GM21515 (cell line): ENCODE measurements around the gene FANCF.

Experiments used
- ATAC-seq: cut with Tn5 transposase; IDR thresholded peaks from one replicate; pipeline ENCODE4 v1.9.1; 2021; ENCODE audit not compliant: unreplicated experiment

The FANCF gene

DNA sequence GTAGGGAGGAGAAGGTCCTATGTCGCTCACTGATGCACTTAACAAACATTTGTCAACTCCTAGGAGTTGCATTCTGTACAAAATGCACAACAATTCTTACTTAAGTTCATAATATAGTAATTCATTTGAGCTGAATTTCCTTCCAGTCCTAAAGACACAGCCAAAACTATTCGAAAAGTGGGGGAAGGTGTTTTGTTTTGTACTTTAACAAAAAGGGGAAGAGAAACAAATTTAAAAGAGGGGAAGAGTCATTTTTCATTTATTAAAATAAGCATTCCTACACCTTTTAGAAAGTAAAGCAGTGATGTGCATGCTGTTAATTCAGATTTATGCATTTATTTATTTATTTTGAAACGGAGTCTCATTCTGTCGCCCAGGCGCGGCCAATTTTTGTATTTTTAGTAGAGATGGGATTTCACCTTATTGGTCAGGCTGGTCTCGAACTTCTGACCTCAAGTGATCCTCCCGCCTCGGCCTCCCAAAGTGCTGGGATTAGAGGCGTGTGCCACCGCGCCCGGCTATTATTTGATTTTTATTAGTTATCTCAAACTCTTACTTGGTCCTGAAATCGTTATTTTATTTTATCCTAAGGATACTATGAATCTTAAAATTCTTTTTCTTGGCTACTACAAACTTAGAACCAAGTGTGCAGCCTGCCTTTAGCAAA is 1.1 kb upstream of the FANCF start:
- ATAC-seq: no peak

DNA sequence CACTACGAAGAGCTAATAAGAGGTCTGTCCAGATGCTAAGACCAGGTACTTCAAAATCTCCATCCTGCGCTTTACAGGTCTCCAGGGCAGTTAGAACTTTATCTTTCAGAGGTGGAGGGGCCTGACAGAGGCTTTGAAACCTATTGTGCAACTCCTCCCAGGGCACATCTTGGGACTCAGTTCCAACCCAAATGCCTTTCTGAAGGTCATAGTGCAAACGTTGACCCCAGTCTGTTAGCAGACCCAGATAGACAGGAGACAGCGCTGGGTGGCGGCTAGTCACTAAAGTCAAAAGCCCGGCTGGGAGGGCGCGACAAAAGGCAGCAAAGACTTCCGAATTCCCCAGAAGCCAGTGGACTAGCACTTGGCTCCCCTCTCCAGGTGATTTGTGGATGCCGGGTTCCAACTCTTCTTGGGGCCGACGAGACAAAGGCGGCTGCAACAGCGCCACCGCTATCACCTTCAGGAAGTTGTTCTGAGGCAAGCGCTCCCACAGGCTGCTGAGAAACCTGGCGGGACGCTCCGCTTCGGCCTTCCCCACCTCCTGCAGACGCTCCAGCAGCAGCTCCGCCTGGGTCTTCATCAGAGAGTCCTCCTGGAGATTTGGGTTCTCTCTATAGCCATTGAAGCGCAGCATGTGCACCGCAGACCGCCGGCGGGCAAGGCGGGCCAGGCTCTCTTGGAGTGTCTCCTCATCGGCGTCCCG is 728 bp downstream of the FANCF start:
- ATAC-seq: peak; percentile 59

DNA sequence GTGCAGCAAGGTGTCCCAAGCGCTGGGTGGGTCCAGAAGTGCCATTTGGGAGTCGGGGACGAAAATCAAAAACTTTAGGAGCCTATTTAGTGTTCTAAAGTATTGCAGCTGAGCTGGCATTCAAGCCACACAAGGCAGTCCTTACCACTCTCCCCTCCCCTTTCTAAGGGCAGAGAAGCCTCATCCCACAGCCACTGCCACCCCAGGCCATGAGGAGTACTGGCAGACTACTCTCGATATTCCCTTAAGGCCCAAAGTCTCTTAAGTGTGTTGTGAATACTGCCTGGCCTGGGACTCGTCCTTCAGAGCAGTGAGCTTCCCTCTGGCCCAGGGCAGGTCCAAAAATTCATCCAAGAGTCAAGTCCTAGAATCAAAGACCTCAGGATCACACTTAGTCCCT is 7.8 kb downstream of the FANCF start:
- no peak for ATAC-seq

DNA sequence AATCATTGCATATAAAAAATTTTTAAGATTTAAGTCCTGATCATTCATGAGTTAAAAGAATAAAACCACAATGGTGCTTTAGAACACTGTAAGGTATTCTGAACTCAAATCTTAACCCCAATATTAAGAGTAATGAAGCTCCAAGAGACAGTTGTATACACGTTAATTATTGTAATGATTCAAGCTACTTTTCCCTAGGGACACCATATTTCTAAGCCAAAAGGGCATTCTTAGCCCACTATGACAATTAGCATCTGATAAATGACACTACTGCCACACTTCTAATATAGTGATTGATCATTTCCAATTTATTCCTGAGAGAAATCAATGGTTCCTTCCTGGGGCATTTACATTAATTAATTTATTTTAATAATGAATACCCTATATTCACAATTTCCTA is 21.7 kb downstream of the FANCF start:
- no peak for ATAC-seq

DNA sequence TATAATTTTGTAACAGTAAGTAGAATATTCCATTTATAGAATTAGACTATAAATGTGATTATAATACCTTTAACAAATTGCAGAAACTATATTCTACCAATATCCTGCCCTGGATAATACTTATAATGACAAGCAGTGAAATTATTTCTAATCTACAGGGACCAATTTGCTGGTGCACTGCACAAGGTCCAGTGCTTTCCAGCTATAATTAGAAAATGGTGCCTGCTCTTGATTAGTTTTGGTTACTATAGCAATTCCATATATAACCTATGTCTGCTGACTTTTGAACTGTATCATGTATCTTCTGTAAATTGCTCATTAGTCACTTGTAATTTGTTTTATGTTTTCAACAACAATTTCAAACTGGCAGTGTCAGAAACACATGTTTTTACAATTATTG is 23.1 kb downstream of the FANCF start:
- ATAC-seq: no peak

DNA sequence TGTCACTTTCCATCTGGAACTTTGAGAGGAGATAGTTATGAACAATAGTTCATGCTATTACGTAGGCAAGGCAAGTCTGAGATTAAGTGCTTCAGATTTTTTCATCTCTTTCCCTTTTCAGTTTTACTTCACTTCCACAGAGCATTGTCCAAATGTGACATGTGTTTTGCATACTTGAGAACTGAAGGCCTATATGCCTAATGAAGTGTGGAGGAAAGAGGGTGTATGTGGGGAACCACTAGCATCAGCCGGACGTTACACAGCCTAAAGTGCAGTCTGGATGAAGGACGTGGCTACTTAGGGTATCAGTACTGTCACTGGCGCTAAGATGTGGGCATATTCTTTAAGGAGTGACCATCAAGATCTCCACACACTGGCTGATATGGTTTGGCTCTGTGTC is 26.2 kb downstream of the FANCF start:
- ATAC-seq: no peak

DNA sequence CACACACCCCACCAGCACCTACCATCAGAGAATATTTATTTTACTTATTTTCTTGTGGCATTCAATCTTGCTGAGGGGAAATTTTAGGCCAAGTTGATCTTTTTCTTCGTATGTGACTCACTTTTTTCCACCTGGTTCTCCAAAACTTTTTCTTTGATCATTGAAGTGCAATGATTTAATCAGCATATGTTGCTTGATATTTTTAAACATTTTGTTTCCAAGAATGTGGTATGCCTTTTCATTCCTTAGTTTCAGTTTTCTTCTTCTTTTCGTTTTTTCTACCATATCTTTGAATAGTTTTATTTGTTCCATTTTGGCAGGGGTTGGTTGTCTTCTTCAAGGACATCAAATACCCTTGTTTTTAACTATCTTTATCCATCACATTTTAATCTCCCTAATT is 28.6 kb downstream of the FANCF start:
- ATAC-seq: no peak

DNA sequence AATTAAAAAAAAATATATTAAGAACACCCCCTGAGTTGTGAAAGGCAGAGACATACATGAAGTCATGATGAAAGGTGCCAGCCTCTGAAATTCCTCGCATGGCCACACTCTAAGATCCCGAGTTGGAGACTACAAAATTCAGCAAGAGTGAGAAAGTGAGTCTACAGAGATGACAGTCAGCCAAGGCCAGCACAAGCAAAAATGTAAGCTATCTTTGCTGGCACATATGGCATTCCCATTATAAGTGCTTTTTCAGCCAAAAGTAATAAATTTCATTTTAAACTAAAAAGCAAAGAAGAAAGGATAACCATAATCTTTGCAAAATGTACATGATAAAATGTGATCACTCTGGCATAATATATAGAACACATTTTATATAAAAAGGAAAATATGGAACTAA is 40.6 kb downstream of the FANCF start:
- no peak for ATAC-seq

DNA sequence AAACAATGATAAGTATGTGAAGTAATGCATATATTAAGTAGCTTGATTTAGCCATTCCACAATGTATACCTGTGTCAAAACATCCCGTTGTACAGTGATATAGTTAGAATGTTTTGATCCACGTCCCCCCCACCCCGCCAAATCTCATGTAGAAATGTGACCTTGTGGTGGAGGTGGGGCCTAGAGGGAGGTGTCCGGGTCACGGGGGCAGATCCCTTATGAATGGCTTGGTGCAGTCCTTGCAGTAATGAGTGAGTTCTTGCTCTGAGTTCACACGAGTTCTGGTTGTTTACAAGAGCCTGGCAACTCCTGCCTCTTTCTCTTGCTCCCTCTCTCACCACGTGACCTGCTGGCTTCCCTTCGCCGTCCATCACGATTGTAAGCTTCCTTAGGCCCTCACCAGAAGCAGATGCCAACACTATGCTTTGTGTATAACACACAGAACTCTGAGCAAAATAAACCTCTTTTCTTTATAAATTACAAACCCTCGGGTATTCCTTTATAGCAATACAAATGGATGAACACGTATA is 41.6 kb downstream of the FANCF start:
- ATAC-seq: no peak

DNA sequence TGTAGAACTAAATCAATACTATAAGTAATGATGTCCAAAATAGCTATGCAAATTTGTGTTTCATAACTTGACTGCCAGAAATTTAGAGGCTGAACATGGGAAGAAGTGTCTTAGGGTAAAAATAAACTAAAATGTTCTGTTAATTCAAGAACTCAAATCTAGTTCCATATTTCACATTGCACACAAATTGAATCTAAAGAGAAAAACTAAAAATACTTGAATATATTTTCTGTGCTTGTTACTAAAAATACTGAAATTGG is 43.5 kb downstream of the FANCF start:
- no peak for ATAC-seq

DNA sequence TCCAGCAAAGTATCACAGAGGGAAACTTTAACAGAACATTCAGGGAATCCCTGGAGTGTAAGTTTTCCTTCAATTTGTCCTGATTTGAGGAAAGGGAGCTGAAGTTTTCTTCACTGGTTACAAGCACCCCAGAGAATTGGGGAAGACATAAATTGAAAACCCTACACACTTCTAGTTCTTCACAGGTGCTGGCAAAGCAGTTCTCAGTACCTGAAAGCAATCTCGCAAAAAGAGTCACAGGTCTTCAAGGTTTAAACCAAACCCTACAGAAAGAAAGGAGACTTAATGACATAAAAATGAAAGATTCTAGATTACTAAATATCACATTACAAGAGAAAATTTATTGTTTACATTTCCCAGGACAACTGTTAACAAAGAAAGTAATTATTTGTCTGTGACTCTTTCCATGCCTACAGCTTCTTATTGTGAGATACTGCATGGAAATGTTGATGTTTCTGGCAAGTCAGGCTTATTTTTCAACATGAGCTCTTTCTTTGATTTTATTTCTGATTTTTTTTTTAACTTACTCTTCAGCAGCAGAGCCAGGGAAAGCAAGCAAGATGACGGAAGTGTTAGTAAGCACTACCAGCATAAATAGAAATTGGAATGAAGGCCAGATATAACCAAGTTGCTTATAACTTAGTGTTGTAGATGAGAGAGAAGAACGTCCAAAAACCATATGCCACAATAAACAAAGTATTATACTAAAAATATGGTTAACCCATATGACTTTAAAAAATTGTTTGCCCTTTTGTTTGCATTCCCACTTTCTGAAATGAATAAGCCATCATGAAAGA is 44.1 kb downstream of the FANCF start:
- ATAC-seq: no peak

DNA sequence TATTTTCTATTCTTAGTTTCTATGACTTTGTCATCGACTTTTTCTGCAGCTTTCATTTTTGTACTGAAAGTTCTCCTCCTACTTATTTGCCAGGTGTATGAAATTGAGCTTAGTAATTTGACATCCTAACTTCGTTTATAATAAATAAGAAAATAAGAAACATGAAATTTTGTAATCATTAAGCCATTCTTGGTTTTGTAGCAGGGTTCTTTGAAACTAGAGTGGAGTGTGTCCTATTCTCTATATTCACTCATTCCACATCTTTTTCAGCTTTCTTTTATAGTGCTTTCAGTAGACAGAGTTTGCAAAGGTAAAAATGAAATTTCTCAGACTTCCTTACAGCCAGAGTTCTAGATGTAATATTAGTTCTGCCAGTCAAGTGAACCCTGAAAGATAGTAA is 47.8 kb downstream of the FANCF start:
- no peak for ATAC-seq
